Heart right ventricle (tissue), 16 donors: Measurements from ENCODE around the gene UXT. TPM values are rescaled to one million over a fixed set of nuclear protein-coding genes. Genes with fewer than 3 reads are reported as not detected.

Experiments used
- ATAC-seq, 8 donors: fragments of 200-7000 bp; cut with Tn5 transposase; one replicate each; pipeline ENCODE4 v1.9.1; 2020; ENCODE audit warnings: mild to moderate bottlenecking in 8 of 8, moderate library complexity in 8 of 8, moderate number of reproducible peaks in 1 of 8
- DNase-seq, 2 donors: peaks; one replicate each; pipeline ENCODE4 v3.0.0-alpha.2; 2020
- H3K27ac ChIP-seq, 10 donors: fragments of 200-600 bp; sonication (generic) in 2 of 10; one replicate each; pipeline versions ENCODE4 v1.5.0 to v1.8.0; 2020 to 2022; ENCODE audit warnings: mild to moderate bottlenecking in 3 of 10
- H3K27me3 ChIP-seq, 7 donors: fragments of 200-600 bp; one replicate each; pipeline ENCODE4 v1.8.0; 2021 to 2022; ENCODE audit warnings: mild to moderate bottlenecking in 2 of 7
- H3K36me3 ChIP-seq, 9 donors: fragments of 200-600 bp; sonication (generic) in 1 of 9; one replicate each; pipeline versions ENCODE4 v1.5.0 to v1.8.0; 2020 to 2022; ENCODE audit warnings: mild to moderate bottlenecking in 2 of 9
- H3K4me1 ChIP-seq, 9 donors: fragments of 200-600 bp; sonication (generic) in 1 of 9; one replicate each; pipeline versions ENCODE4 v1.5.0 to v1.8.0; 2020 to 2022; ENCODE audit warnings: mild to moderate bottlenecking in 4 of 9
- H3K4me3 ChIP-seq, 10 donors: fragments of 200-600 bp; sonication (generic) in 2 of 10; one replicate each; pipeline versions ENCODE4 v1.5.0 to v1.8.0; 2020 to 2022; ENCODE audit warnings: mild to moderate bottlenecking in 7 of 10, moderate library complexity in 2 of 10
- H3K9me3 ChIP-seq, 11 donors: fragments of 200-600 bp in 10 of 11; sonication (generic) in 2 of 11; one replicate each; pipeline versions ENCODE4 v1.5.0 to v1.8.0; 2013 to 2022; ENCODE audit warnings: mild to moderate bottlenecking in 2 of 11, control low read depth in 1 of 11, moderate library complexity in 1 of 11
- WGBS, 2 donors: extraction: QIAGEN DNeasy Blood & Tissue Kit; methylation state at CpG; one replicate each; pipeline ENCODE4 v1.1.7; 2013; ENCODE audit warnings: inconsistent platforms in 1 of 2; 5-methylcytosine and 5-hydroxymethylcytosine counted together
- intact Hi-C, 10 donors: fragments of 100-400 bp; cut with DNase I; formaldehyde crosslinking; loops; one replicate each; pipeline versions ENCODE4 v1.11.1 to v1.14.2; 2022
- polyA plus RNA-seq, 2 donors: library from polyadenylated mRNA; stranded (reverse); fragments of 200-250 nt; gene quantifications; one replicate each; pipeline ENCODE4 v1.2.3, GENCODE V29; 2013
- total RNA-seq, 10 donors: library from RNA; stranded (reverse); fragmentation: NEBNext Ultra II Directional in 3 of 10; extraction: Animal tissue kit (Norgen Biotek cat#: 25700) in 3 of 10; gene quantifications; one replicate each; pipeline versions ENCODE4 v1.2.1 to v1.2.4, GENCODE V29; 2021 to 2023
- TF ChIP-seq, protein P1 (sequence below), 9 donors: fragments of 200-600 bp; sonication (generic) in 2 of 9; IDR thresholded peaks; one replicate each; pipeline versions ENCODE4 v1.5.0 to v1.8.0; 2021 to 2022; ENCODE audit warnings: antibody characterized with exemption in 9 of 9, mild to moderate bottlenecking in 5 of 9, moderate library complexity in 1 of 9
- donor health status: Arrhythmogenic right ventricular cardiomyopathy.
- donor health status: ischemic (EF 13 %, LVEDD 7.1; RV severe dilation, severe dysfunction).
- donor health status: healthy with polysubstance abuse.
- donor health status: DM: no; HTN: yes; CAD: no.
- donor health status: DM: no; HTN: no; CAD: no.
- donor health status: ischemic (EF 25% LVEDD 6.9; RV normal size, moderate dysfunction).
- donor health status: ischemic (EF 25% LVEDD 5.7; RV mildly dilated, moderate dysfunction).
- donor health status: healthy.
- donor health status: DM: yes; HTN: yes; CAD: no.
- donor health status: Ischemic cardiomyopathy.
- donor health status: ischemic (EF 35%, LVEDD 5.7; RV mildly dilated, moderate dysfunction).
- donor health status: nonischemic (EF 11% LVEDD 7.7; RV severe dilation, severe dysfunction).
- donor health status: DM: yes; HTN: yes; CAD: no.
- donor health status: PGD.
- donor health status: ischemic (EF 29% LVEDD 5.4; RV normal size, mild dysfunction).
- donor health status: nonischemic (EF 23%, LVEDD 6.1; RV moderate dilation, normal function).

The UXT gene
- total and polyA plus RNA-seq, 12 donors: 84.1 to 242 (median 92.1) TPM

GRCh38 chrX:47664737-47665136 is 5.8 kb upstream of the UXT start:
- intact Hi-C loops: no loop called here
- ATAC-seq: no peak
- 83 to 87% methylated on average over 5 of the region's 5 CpGs for WGBS, 2 donors
- Histone ChIP-seq H3K4me1 (peaks cover 0 to 1% (median 0%) of the 10 kb centered on the region in 9 donors), H3K9me3 (no peaks in the 10 kb centered on the region), H3K4me3 (no peak overlapping the region), H3K27me3 (peaks cover 0 to 10% (median 0%) of the 10 kb centered on the region in 7 donors), H3K36me3 (no peaks in the 10 kb centered on the region), H3K27ac (no peak overlapping the region)
- TF ChIP-seq, protein P1, sequence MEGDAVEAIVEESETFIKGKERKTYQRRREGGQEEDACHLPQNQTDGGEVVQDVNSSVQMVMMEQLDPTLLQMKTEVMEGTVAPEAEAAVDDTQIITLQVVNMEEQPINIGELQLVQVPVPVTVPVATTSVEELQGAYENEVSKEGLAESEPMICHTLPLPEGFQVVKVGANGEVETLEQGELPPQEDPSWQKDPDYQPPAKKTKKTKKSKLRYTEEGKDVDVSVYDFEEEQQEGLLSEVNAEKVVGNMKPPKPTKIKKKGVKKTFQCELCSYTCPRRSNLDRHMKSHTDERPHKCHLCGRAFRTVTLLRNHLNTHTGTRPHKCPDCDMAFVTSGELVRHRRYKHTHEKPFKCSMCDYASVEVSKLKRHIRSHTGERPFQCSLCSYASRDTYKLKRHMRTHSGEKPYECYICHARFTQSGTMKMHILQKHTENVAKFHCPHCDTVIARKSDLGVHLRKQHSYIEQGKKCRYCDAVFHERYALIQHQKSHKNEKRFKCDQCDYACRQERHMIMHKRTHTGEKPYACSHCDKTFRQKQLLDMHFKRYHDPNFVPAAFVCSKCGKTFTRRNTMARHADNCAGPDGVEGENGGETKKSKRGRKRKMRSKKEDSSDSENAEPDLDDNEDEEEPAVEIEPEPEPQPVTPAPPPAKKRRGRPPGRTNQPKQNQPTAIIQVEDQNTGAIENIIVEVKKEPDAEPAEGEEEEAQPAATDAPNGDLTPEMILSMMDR (IDR thresholded peaks at IDR 0.05): no peak
- DNase-seq: no peak

- peak overlapping the region in 2 of 10 donors; percentile 39 to 63 for H3K27ac ChIP-seq
- H3K4me3 ChIP-seq: no peak overlapping the region
- no peaks in the 10 kb centered on the region for H3K9me3 ChIP-seq
- DNase-seq: no peak
- H3K4me1 ChIP-seq: peaks cover 0 to 13% (median 0%) of the 10 kb centered on the region in 9 donors
- TF ChIP-seq, protein P1 (IDR thresholded peaks at IDR 0.05): no peak
- H3K36me3 ChIP-seq: peaks cover 0 to 5% (median 0%) of the 10 kb centered on the region in 9 donors
- peaks cover 0 to 9% (median 0%) of the 10 kb centered on the region in 7 donors for H3K27me3 ChIP-seq
- intact Hi-C loops: no loop called here
- WGBS, 2 donors: 82 to 88% methylated on average over 1 of the region's 1 CpG
- ATAC-seq: peak in 1 of 8 donors; percentile 10
Observed at GRCh38 chrX:47662144-47662657, 3.2 kb upstream of the UXT start.

- Histone ChIP-seq H3K9me3 (no peaks in the 10 kb centered on the region), H3K36me3 (peaks cover 0 to 12% (median 0%) of the 10 kb centered on the region in 9 donors), H3K27me3 (peaks cover 0 to 4% (median 0%) of the 10 kb centered on the region in 7 donors), H3K27ac (peak overlapping the region in 2 of 10 donors; percentile 39 to 47), H3K4me1 (peaks cover 0 to 13% (median 0%) of the 10 kb centered on the region in 9 donors), H3K4me3 (no peak overlapping the region)
- intact Hi-C loops: no loop called here
- no peak for ATAC-seq
- no peak for DNase-seq
- 91 to 95% methylated on average over 7 of the region's 7 CpGs for WGBS, 2 donors
- TF ChIP-seq, protein P1 (IDR thresholded peaks at IDR 0.05): no peak
Observed at GRCh38 chrX:47661539-47661938, 2.6 kb upstream of the UXT start.

- intact Hi-C loops: loop anchor here in 6 of 10 donors (10.0 kb wide), 6 partner anchors 175 to 1255 kb away; partner anchors contain the start of genes ZNF81 (in 2 of the 6), CDK16 (in 1 of the 6), PIM2 (in 1 of the 6) and SLC35A2 (in 1 of the 6)
Observed at GRCh38 chrX:47659421-47659726, 394 bp upstream of the UXT start.

More at GRCh38 chrX:47659421-47659726, 394 bp upstream of the UXT start:
- H3K27ac ChIP-seq: peak overlapping the region in 9 of 10 donors; percentile 90 to 97 (median 93)
- no peaks in the 10 kb centered on the region for H3K9me3 ChIP-seq
- H3K36me3 ChIP-seq: peaks cover 0 to 29% (median 0%) of the 10 kb centered on the region in 9 donors
- WGBS, 2 donors: 20 to 32% methylated on average over 8 of the region's 8 CpGs
- no peaks in the 10 kb centered on the region for H3K27me3 ChIP-seq
- no peak for ATAC-seq
- peaks cover 0 to 13% (median 0%) of the 10 kb centered on the region in 9 donors for H3K4me1 ChIP-seq
- TF ChIP-seq, protein P1 (IDR thresholded peaks at IDR 0.05): no peak
- no peak for DNase-seq
- H3K4me3 ChIP-seq: peak overlapping the region in 9 of 10 donors; percentile 46 to 80 (median 67)
